CD8-positive, alpha-beta memory T cell (primary cell): ENCODE measurements around the gene WNK2. TPM values are rescaled to one million over a fixed set of nuclear protein-coding genes. Genes with fewer than 3 reads are reported as not detected.

ENCODE experiments used
- CTCF ChIA-PET: fragments of 350-600 bp; sonication (Branson Sonifier 250); formaldehyde crosslinking; loops from one replicate; lab custom pipeline; 2021; ENCODE audit warnings: antibody characterized with exemption; lab: Charles Lee
- POLR2A ChIA-PET: fragments of 350-600 bp; sonication (Branson Sonifier 250); formaldehyde crosslinking; loops from one replicate; lab custom pipeline; 2021; ENCODE audit warnings: antibody characterized with exemption; lab: Charles Lee
- DNase-seq, 5 donors: peaks; one replicate each; pipeline versions ENCODE4 v3.0.0 to v3.0.0-alpha.2; 2020 to 2022; ENCODE audit warnings: mixed read lengths in 1 of 5
- H3K27ac ChIP-seq: one replicate; pipeline ENCODE4 v1.7.0; 2013; ENCODE audit warnings: low read depth, mild to moderate bottlenecking, low read length, moderate library complexity
- H3K27me3 ChIP-seq: 2 replicates; pipeline ENCODE4 v1.7.0; 2013; ENCODE audit warnings: low read length, mild to moderate bottlenecking; ENCODE audit not compliant: insufficient read depth, poor library complexity, severe bottlenecking
- H3K36me3 ChIP-seq: 2 replicates; pipeline ENCODE4 v1.7.0; 2013; ENCODE audit warnings: mild to moderate bottlenecking, low read length, moderate library complexity; ENCODE audit not compliant: insufficient read depth
- H3K4me1 ChIP-seq: 2 replicates; pipeline ENCODE4 v1.7.0; 2013; ENCODE audit warnings: mild to moderate bottlenecking, low read length, moderate library complexity; ENCODE audit not compliant: insufficient read depth
- H3K4me3 ChIP-seq: 2 replicates; pipeline ENCODE4 v1.7.0; 2013; ENCODE audit warnings: mild to moderate bottlenecking, low read length
- H3K9me3 ChIP-seq: 2 replicates; pipeline ENCODE4 v1.7.0; 2013; ENCODE audit warnings: mild to moderate bottlenecking, low read length
- H3K27ac Mint-ChIP-seq, 8 donors: one replicate each; pipeline ENCODE4 v1.8.0; 2020 to 2021; ENCODE audit warnings: mixed read lengths in 8 of 8, mild to moderate bottlenecking in 6 of 8, inconsistent platforms in 3 of 8, moderate library complexity in 3 of 8
- H3K27me3 Mint-ChIP-seq, 2 donors: one replicate each; pipeline ENCODE4 v1.8.0; 2020 to 2021; ENCODE audit warnings: mixed read lengths in 2 of 2, mild to moderate bottlenecking in 1 of 2, moderate library complexity in 1 of 2
- H3K36me3 Mint-ChIP-seq, 3 donors: one replicate each; pipeline ENCODE4 v1.8.0; 2020 to 2021; ENCODE audit warnings: mixed read lengths in 3 of 3, inconsistent platforms in 1 of 3, mild to moderate bottlenecking in 1 of 3
- H3K4me1 Mint-ChIP-seq, 3 donors: one replicate each; pipeline ENCODE4 v1.8.0; 2020 to 2021; ENCODE audit warnings: mixed read lengths in 3 of 3, inconsistent platforms in 1 of 3, mild to moderate bottlenecking in 1 of 3
- H3K4me3 Mint-ChIP-seq, 7 donors: one replicate each; pipeline ENCODE4 v1.8.0; 2020 to 2021; ENCODE audit warnings: mixed read lengths in 7 of 7, mild to moderate bottlenecking in 6 of 7, moderate library complexity in 4 of 7, inconsistent platforms in 2 of 7
- H3K9me3 Mint-ChIP-seq, 5 donors: one replicate each; pipeline ENCODE4 v1.8.0; 2020 to 2022; ENCODE audit warnings: mixed read lengths in 5 of 5, mild to moderate bottlenecking in 3 of 5, moderate library complexity in 2 of 5, inconsistent platforms in 1 of 5
- polyA plus RNA-seq: library from polyadenylated mRNA; unstranded; fragments of 300-500 nt; fragmentation: Illumina TruSeq; gene quantifications from one replicate; pipeline ENCODE4 v1.2.3, GENCODE V29; 2021
- total RNA-seq, 2 experiments: library from RNA; stranded (reverse); gene quantifications; one replicate each; pipeline ENCODE4 v1.2.3, GENCODE V29; 2021

Gene WNK2
- total and polyA plus RNA-seq, 3 experiments from 2014 or later = 0.20 to 0.55 TPM; not detected in 1

GRCh38 chr9:93222890-93223259 lies 38.9 kb downstream of the WNK2 start:
- Histone ChIP-seq H3K27me3 (no peaks in the 10 kb centered on the region), H3K9me3 (no peaks in the 10 kb centered on the region), H3K4me1 (no peaks in the 10 kb centered on the region), H3K36me3 (no peaks in the 10 kb centered on the region), H3K27ac (no peak overlapping the region), H3K4me3 (no peak overlapping the region)
- H3K27me3 Mint-ChIP-seq = peaks cover 9% of the 10 kb centered on the region in 2 donors
- CTCF ChIA-PET = interaction anchor here (1.2 kb wide), 1 partner anchor 10 kb away, joined by 4 read pairs; no protein-coding TSS in a partner anchor
- peak overlapping the region in 1 of 8 donors; percentile 27 for H3K27ac Mint-ChIP-seq
- no peaks in the 10 kb centered on the region for H3K9me3 Mint-ChIP-seq
- DNase-seq = no peak
- POLR2A ChIA-PET = no interaction called here
- peaks cover 0 to 4% (median 0%) of the 10 kb centered on the region in 3 donors for H3K36me3 Mint-ChIP-seq
- no peak overlapping the region for H3K4me3 Mint-ChIP-seq
- no peaks in the 10 kb centered on the region for H3K4me1 Mint-ChIP-seq

- no peak overlapping the region for H3K4me3 ChIP-seq
- no peaks in the 10 kb centered on the region for H3K4me1 ChIP-seq
- H3K9me3 ChIP-seq = no peaks in the 10 kb centered on the region
- H3K36me3 ChIP-seq = no peaks in the 10 kb centered on the region
- H3K27me3 ChIP-seq = no peaks in the 10 kb centered on the region
- no peak overlapping the region for H3K27ac Mint-ChIP-seq
- H3K27me3 Mint-ChIP-seq = peaks cover 9 to 15% of the 10 kb centered on the region in 2 donors
- peaks cover 0 to 4% (median 0%) of the 10 kb centered on the region in 3 donors for H3K36me3 Mint-ChIP-seq
- H3K9me3 Mint-ChIP-seq = no peaks in the 10 kb centered on the region
- no peaks in the 10 kb centered on the region for H3K4me1 Mint-ChIP-seq
- H3K4me3 Mint-ChIP-seq = no peak overlapping the region
- ChIA-PET POLR2A (no interaction called here), CTCF (interaction anchor here (0.6 to 1.2 kb wide), 2 partner anchors 9 kb away, joined by 3 to 4 read pairs; no protein-coding TSS in a partner anchor)
- no peak for DNase-seq
- no peak overlapping the region for H3K27ac ChIP-seq
These were observed 39.6 kb downstream of the WNK2 start for GRCh38 chr9:93223260-93224180.

- peaks cover 12 to 22% of the 10 kb centered on the region in 2 donors for H3K27me3 Mint-ChIP-seq
- ChIA-PET POLR2A (no interaction called here), CTCF (no interaction called here)
- H3K4me3 Mint-ChIP-seq = no peak overlapping the region
- no peaks in the 10 kb centered on the region for H3K9me3 Mint-ChIP-seq
- Histone ChIP-seq H3K4me1 (no peaks in the 10 kb centered on the region), H3K36me3 (no peaks in the 10 kb centered on the region), H3K4me3 (no peak overlapping the region), H3K9me3 (no peaks in the 10 kb centered on the region), H3K27me3 (no peaks in the 10 kb centered on the region), H3K27ac (no peak overlapping the region)
- no peak overlapping the region for H3K27ac Mint-ChIP-seq
- DNase-seq = no peak
- H3K4me1 Mint-ChIP-seq = no peaks in the 10 kb centered on the region
- peaks cover 0 to 4% (median 0%) of the 10 kb centered on the region in 3 donors for H3K36me3 Mint-ChIP-seq
These were observed 40.7 kb downstream of the WNK2 start for GRCh38 chr9:93224591-93224990.

- Histone ChIP-seq H3K9me3 (no peaks in the 10 kb centered on the region), H3K36me3 (no peaks in the 10 kb centered on the region), H3K4me1 (no peaks in the 10 kb centered on the region), H3K27me3 (no peaks in the 10 kb centered on the region), H3K4me3 (no peak overlapping the region), H3K27ac (no peak overlapping the region)
- Mint-ChIP-seq H3K27ac (no peak overlapping the region), H3K27me3 (peaks cover 12 to 27% of the 10 kb centered on the region in 2 donors), H3K9me3 (no peaks in the 10 kb centered on the region), H3K4me1 (no peaks in the 10 kb centered on the region), H3K4me3 (no peak overlapping the region), H3K36me3 (peaks cover 0 to 4% (median 0%) of the 10 kb centered on the region in 3 donors)
- POLR2A ChIA-PET = no interaction called here
- CTCF ChIA-PET = no interaction called here
- no peak for DNase-seq
These were observed 41.5 kb downstream of the WNK2 start for GRCh38 chr9:93225417-93225816.

- H3K4me3 ChIP-seq = no peak overlapping the region
- H3K4me1 ChIP-seq = no peaks in the 10 kb centered on the region
These were observed 42.0 kb downstream of the WNK2 start for GRCh38 chr9:93225892-93226291.

GRCh38 chr9:93226819-93227218 lies 42.9 kb downstream of the WNK2 start:
- no peak overlapping the region for H3K4me3 ChIP-seq
- no peaks in the 10 kb centered on the region for H3K9me3 ChIP-seq
- no peak for DNase-seq
- CTCF ChIA-PET = no interaction called here
- Mint-ChIP-seq H3K27ac (no peak overlapping the region), H3K4me3 (no peak overlapping the region), H3K27me3 (peaks cover 17 to 28% of the 10 kb centered on the region in 2 donors), H3K36me3 (no peaks in the 10 kb centered on the region), H3K4me1 (peaks cover 0 to 4% (median 0%) of the 10 kb centered on the region in 3 donors), H3K9me3 (no peaks in the 10 kb centered on the region)
- H3K36me3 ChIP-seq = no peaks in the 10 kb centered on the region
- no peaks in the 10 kb centered on the region for H3K4me1 ChIP-seq
- H3K27ac ChIP-seq = no peak overlapping the region
- POLR2A ChIA-PET = no interaction called here
- H3K27me3 ChIP-seq = peaks cover 3% of the 10 kb centered on the region

More at GRCh38 chr9:93225892-93226291, 42.0 kb downstream of the WNK2 start:
- H3K9me3 Mint-ChIP-seq = no peaks in the 10 kb centered on the region
- CTCF ChIA-PET = no interaction called here
- H3K27me3 Mint-ChIP-seq = peaks cover 15 to 27% of the 10 kb centered on the region in 2 donors
- Histone ChIP-seq H3K36me3 (no peaks in the 10 kb centered on the region), H3K27me3 (no peaks in the 10 kb centered on the region), H3K9me3 (no peaks in the 10 kb centered on the region), H3K27ac (no peak overlapping the region)
- H3K27ac Mint-ChIP-seq = no peak overlapping the region
- POLR2A ChIA-PET = no interaction called here
- H3K4me3 Mint-ChIP-seq = no peak overlapping the region
- DNase-seq = no peak
- H3K36me3 Mint-ChIP-seq = peaks cover 0 to 4% (median 0%) of the 10 kb centered on the region in 3 donors
- no peaks in the 10 kb centered on the region for H3K4me1 Mint-ChIP-seq

- Histone ChIP-seq H3K4me3 (no peak overlapping the region), H3K36me3 (no peaks in the 10 kb centered on the region), H3K9me3 (no peaks in the 10 kb centered on the region), H3K4me1 (no peaks in the 10 kb centered on the region), H3K27me3 (peaks cover 9% of the 10 kb centered on the region), H3K27ac (no peak overlapping the region)
- H3K27me3 Mint-ChIP-seq = peaks cover 21 to 38% of the 10 kb centered on the region in 2 donors
- H3K27ac Mint-ChIP-seq = no peak overlapping the region
- H3K4me1 Mint-ChIP-seq = peaks cover 0 to 7% (median 0%) of the 10 kb centered on the region in 3 donors
- H3K9me3 Mint-ChIP-seq = no peaks in the 10 kb centered on the region
- DNase-seq = no peak
- POLR2A ChIA-PET = no interaction called here
- H3K4me3 Mint-ChIP-seq = no peak overlapping the region
- H3K36me3 Mint-ChIP-seq = no peaks in the 10 kb centered on the region
- CTCF ChIA-PET = no interaction called here
These were observed 44.1 kb downstream of the WNK2 start for GRCh38 chr9:93228030-93228429.

GRCh38 chr9:93228453-93228852 lies 44.5 kb downstream of the WNK2 start:
- H3K4me3 Mint-ChIP-seq = no peak overlapping the region
- no peaks in the 10 kb centered on the region for H3K36me3 ChIP-seq
- DNase-seq = no peak
- H3K36me3 Mint-ChIP-seq = no peaks in the 10 kb centered on the region
- no peak overlapping the region for H3K4me3 ChIP-seq
- no peaks in the 10 kb centered on the region for H3K9me3 Mint-ChIP-seq
- H3K27ac Mint-ChIP-seq = no peak overlapping the region
- peaks cover 0 to 7% (median 0%) of the 10 kb centered on the region in 3 donors for H3K4me1 Mint-ChIP-seq
- ChIA-PET POLR2A (no interaction called here), CTCF (no interaction called here)
- no peaks in the 10 kb centered on the region for H3K4me1 ChIP-seq
- peaks cover 9% of the 10 kb centered on the region for H3K27me3 ChIP-seq
- no peaks in the 10 kb centered on the region for H3K9me3 ChIP-seq
- H3K27ac ChIP-seq = no peak overlapping the region
- H3K27me3 Mint-ChIP-seq = peaks cover 24 to 41% of the 10 kb centered on the region in 2 donors
